ENCODE data around the gene SLC6A8. TPM values are rescaled to one million over a fixed set of nuclear protein-coding genes. Genes with fewer than 3 reads are reported as not detected.
"Not testable (repeated sequence)": the region's sequence is repeated elsewhere in the genome, so short reads cannot be mapped to it uniquely, and the experiment has no call there.

The SLC6A8 gene
- total RNA-seq, 2 experiments from 2014 or later: 0.42 to 0.71 TPM

DNA sequence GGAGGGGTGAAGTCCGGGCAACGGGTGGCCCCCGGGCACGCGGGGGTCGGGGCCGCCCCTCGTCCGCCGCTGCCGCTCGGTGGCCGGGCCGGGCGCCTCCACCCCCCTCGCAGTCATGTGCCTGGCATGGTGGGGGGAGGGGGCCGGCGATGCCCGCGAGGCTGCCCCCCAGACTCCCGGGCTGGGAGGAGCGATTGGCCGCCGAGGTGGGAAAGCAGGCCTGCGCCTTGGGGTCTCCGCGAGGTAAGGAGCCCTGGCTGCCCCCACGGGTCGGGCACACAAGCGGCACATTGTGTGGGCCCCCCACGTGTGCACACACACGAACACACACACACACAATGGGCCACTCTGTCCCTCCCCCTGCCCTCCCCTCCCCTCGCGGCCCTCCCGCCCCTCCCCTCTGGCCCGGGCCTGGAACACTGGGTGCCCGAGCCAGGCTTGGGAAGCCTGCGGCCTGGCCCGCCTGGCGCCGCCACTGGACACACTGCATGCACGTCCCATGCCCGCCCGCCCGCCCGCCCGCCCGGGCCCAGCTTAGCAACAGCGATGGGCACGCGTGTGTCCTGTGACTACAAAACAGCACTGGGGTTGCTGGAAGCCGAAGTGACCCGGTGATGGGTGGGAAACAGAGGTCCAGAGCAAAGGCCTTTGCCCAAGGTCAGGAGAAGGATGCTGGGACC, 1.3 kb downstream of the SLC6A8 start:
- no peak overlapping the region for H3K27ac ChIP-seq (ENCODE audit: low read depth in 1 of 2, low read length in 2 of 2)
- intact Hi-C loops (cut with DNase I, micrococcal nuclease): loop anchor here in 1 of 2 experiments (5.0 to 10.0 kb wide), 2 partner anchors 66 to 263 kb away; no protein-coding TSS in a partner anchor

DNA sequence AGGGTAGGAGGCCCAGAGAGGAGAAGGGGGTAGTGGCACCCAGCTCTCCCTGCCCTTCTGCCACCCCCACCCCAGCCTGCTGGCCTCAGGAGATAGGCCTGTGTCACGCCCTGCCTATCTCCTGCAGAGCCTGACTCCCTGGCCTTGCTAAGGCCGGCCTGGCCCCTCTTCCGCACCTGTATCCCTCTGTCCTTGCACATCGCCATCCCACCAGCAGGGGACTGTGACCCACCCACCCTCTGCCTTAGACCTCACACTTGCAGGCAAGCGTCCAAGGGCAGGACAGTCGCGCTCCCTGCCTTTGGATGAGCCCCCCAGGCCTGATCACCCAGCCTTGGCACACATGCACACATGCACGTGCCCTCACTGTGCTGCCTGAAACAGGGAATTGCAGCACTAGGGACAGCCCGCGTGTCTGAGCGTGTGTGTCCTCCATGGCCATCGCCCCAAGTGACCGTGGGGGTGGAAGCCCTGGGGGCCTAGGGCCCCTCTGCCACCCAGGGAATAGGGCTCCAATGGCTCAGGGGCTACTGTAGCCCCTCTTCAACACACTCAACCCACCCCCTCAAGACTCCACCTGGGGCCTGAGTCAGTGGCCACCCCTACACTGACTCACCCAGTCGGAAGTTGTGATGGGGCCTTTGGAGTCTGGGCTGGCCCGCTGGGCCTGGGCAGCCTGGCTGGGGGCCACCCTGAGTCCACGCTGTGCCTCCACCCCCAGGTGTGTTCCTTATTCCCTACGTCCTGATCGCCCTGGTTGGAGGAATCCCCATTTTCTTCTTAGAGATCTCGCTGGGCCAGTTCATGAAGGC, 2.1 kb downstream of the SLC6A8 start:
- Histone ChIP-seq H3K4me3 (ENCODE audit: low read length) (no peak overlapping the region), H3K4me1 (ENCODE audit: insufficient read depth, low read length) (peaks cover 6% of the 10 kb centered on the region), H3K9me3 (ENCODE audit: control insufficient read depth in 1 of 2, insufficient read depth in 1 of 2, low read length in 2 of 2) (no peaks in the 10 kb centered on the region), H3K27me3 (ENCODE audit: control insufficient read depth in 1 of 2, insufficient read depth in 2 of 2, low read length in 2 of 2) (peaks cover 0 to 3% of the 10 kb centered on the region in 2 experiments), H3K36me3 (ENCODE audit: insufficient read depth, low read length) (no peaks in the 10 kb centered on the region), H3K27ac (ENCODE audit: low read depth in 1 of 2, low read length in 2 of 2) (no peak overlapping the region)
- Mint-ChIP-seq H3K4me1 (ENCODE audit: low read depth) (no peaks in the 10 kb centered on the region), H3K4me3 (peak overlapping the region; percentile 45), H3K27ac (no peak overlapping the region), H3K9me3 (no peaks in the 10 kb centered on the region), H3K27me3 (peaks cover 7% of the 10 kb centered on the region), H3K36me3 (ENCODE audit: low read depth) (no peaks in the 10 kb centered on the region)
- DNase-seq: no peak
- ATAC-seq (ENCODE audit: poor library complexity): no peak
- POLR2A ChIA-PET: no interaction called here
- intact Hi-C loops (cut with DNase I, micrococcal nuclease): loop anchor here in 1 of 2 experiments (5.0 to 10.0 kb wide), 2 partner anchors 65 to 262 kb away; no protein-coding TSS in a partner anchor
- TF ChIP-seq CTCF (IDR thresholded peaks at IDR 0.05): no peak
- CTCF ChIA-PET: no interaction called here

More for the DNA sequence above, 1.3 kb downstream of the SLC6A8 start:
- no peak overlapping the region for H3K4me3 Mint-ChIP-seq
- POLR2A ChIA-PET: no interaction called here
- DNase-seq (no peak), ATAC-seq (ENCODE audit: poor library complexity) (no peak)
- H3K4me1 ChIP-seq (ENCODE audit: insufficient read depth, low read length): peaks cover 6% of the 10 kb centered on the region
- H3K4me3 ChIP-seq (ENCODE audit: low read length): no peak overlapping the region
- no peak overlapping the region for H3K27ac Mint-ChIP-seq
- H3K27me3 ChIP-seq (ENCODE audit: control insufficient read depth in 1 of 2, insufficient read depth in 2 of 2, low read length in 2 of 2): peaks cover 0 to 3% of the 10 kb centered on the region in 2 experiments
- no peaks in the 10 kb centered on the region for H3K9me3 Mint-ChIP-seq
- CTCF ChIA-PET: no interaction called here
- no peaks in the 10 kb centered on the region for H3K36me3 Mint-ChIP-seq (ENCODE audit: low read depth)
- peaks cover 7% of the 10 kb centered on the region for H3K27me3 Mint-ChIP-seq
- H3K4me1 Mint-ChIP-seq (ENCODE audit: low read depth): no peaks in the 10 kb centered on the region
- H3K9me3 ChIP-seq (ENCODE audit: control insufficient read depth in 1 of 2, insufficient read depth in 1 of 2, low read length in 2 of 2): no peaks in the 10 kb centered on the region
- no peak for TF ChIP-seq CTCF (IDR thresholded peaks at IDR 0.05)
- no peaks in the 10 kb centered on the region for H3K36me3 ChIP-seq (ENCODE audit: insufficient read depth, low read length)

DNA sequence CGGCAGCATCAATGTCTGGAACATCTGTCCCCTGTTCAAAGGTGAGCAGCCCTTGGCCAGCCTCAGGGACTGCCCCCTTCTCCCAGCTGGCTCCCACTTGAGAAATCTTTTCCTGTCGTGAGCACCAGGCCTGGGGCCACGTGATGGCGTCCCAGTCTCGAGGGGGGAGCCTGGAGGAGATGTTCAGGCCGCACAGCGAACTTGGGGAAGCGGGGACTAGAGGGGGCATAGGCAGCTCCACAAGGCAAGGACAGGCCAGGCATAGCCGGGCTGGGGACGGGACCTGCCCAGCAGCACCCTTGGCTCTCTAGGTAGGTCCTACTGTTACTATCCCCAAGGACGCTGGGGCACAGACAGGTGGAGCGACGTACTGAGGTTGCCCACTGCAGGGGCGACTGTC, 2.7 kb downstream of the SLC6A8 start:
- H3K27me3 Mint-ChIP-seq: peaks cover 7% of the 10 kb centered on the region
- Histone ChIP-seq H3K9me3 (ENCODE audit: control insufficient read depth in 1 of 2, insufficient read depth in 1 of 2, low read length in 2 of 2) (no peaks in the 10 kb centered on the region), H3K4me1 (ENCODE audit: insufficient read depth, low read length) (peaks cover 6% of the 10 kb centered on the region), H3K27me3 (ENCODE audit: control insufficient read depth in 1 of 2, insufficient read depth in 2 of 2, low read length in 2 of 2) (peaks cover 0 to 3% of the 10 kb centered on the region in 2 experiments), H3K36me3 (ENCODE audit: insufficient read depth, low read length) (no peaks in the 10 kb centered on the region), H3K27ac (ENCODE audit: low read depth in 1 of 2, low read length in 2 of 2) (no peak overlapping the region), H3K4me3 (ENCODE audit: low read length) (no peak overlapping the region)
- no peaks in the 10 kb centered on the region for H3K9me3 Mint-ChIP-seq
- H3K36me3 Mint-ChIP-seq (ENCODE audit: low read depth): no peaks in the 10 kb centered on the region
- no peak for ATAC-seq (ENCODE audit: poor library complexity)
- CTCF ChIA-PET: no interaction called here
- H3K4me1 Mint-ChIP-seq (ENCODE audit: low read depth): no peaks in the 10 kb centered on the region
- no peak overlapping the region for H3K27ac Mint-ChIP-seq
- POLR2A ChIA-PET: no interaction called here
- DNase-seq: no peak
- no peak overlapping the region for H3K4me3 Mint-ChIP-seq
- intact Hi-C loops (cut with DNase I, micrococcal nuclease): no loop called here
- TF ChIP-seq CTCF (IDR thresholded peaks at IDR 0.05): no peak

GRCh38 chrX:153691032-153691827, 3.5 kb downstream of the SLC6A8 start:
- H3K27ac ChIP-seq (ENCODE audit: low read depth in 1 of 2, low read length in 2 of 2); DNase-seq; H3K27ac Mint-ChIP-seq; H3K36me3 Mint-ChIP-seq (ENCODE audit: low read depth); H3K4me1 Mint-ChIP-seq (ENCODE audit: low read depth); intact Hi-C loops (cut with DNase I, micrococcal nuclease); H3K4me1 ChIP-seq (ENCODE audit: insufficient read depth, low read length); POLR2A ChIA-PET; H3K36me3 ChIP-seq (ENCODE audit: insufficient read depth, low read length); H3K27me3 Mint-ChIP-seq; ATAC-seq (ENCODE audit: poor library complexity); H3K27me3 ChIP-seq (ENCODE audit: control insufficient read depth in 1 of 2, insufficient read depth in 2 of 2, low read length in 2 of 2); H3K9me3 ChIP-seq (ENCODE audit: control insufficient read depth in 1 of 2, insufficient read depth in 1 of 2, low read length in 2 of 2); H3K4me3 ChIP-seq (ENCODE audit: low read length); H3K9me3 Mint-ChIP-seq; CTCF ChIA-PET: not testable (repeated sequence)
- H3K4me3 Mint-ChIP-seq: peak overlapping the region; percentile 51
